D721Med (cell line): ENCODE data around the gene CYP24A1.

Experiments
- DNase-seq: peaks from one replicate; pipeline ENCODE4 v3.0.0; 2011; ENCODE audit warnings: low spot score; ENCODE audit not compliant: insufficient read length
- FAIRE-seq: peaks from 2 replicates; lab custom pipeline; 2011; peaks lifted over from hg19 to GRCh38; lab: Jason Lieb, UNC
- CTCF ChIP-seq: IDR thresholded peaks from 2 replicates; pipeline ENCODE4 v1.5.1; 2012; ENCODE audit warnings: mild to moderate bottlenecking, control low read depth; ENCODE audit not compliant: insufficient read depth; ENCODE audit errors: missing control alignments

The CYP24A1 gene

GRCh38 chr20:54195483-54196472 is 22.0 kb upstream of the CYP24A1 start:
- FAIRE-seq (no peak), DNase-seq (no peak)
- no peak for TF ChIP-seq CTCF

- FAIRE-seq (no peak), DNase-seq (no peak)
- no peak for TF ChIP-seq CTCF
Observed at GRCh38 chr20:54194724-54195438, 21.1 kb upstream of the CYP24A1 start.

GRCh38 chr20:54193817-54194216 is 20.0 kb upstream of the CYP24A1 start:
- no peak for TF ChIP-seq CTCF
- no peak for FAIRE-seq
- no peak for DNase-seq

- FAIRE-seq (no peak), DNase-seq (no peak)
- TF ChIP-seq CTCF: no peak
Observed at GRCh38 chr20:54190217-54190616, 16.4 kb upstream of the CYP24A1 start.

GRCh38 chr20:54189630-54190029 is 15.8 kb upstream of the CYP24A1 start:
- DNase-seq (no peak), FAIRE-seq (no peak)
- no peak for TF ChIP-seq CTCF

GRCh38 chr20:54188132-54188849 is 14.5 kb upstream of the CYP24A1 start:
- DNase-seq (no peak), FAIRE-seq (no peak)
- no peak for TF ChIP-seq CTCF
